ENCODE measurements around the gene VPS37D. TPM values are rescaled to one million over a fixed set of nuclear protein-coding genes. Genes with fewer than 3 reads are reported as not detected.
A peak's percentile ranks its signal among the peaks of the same experiment; 100 is the strongest.
"Not testable (repeated sequence)": the region's sequence is repeated elsewhere in the genome, so short reads cannot be mapped to it uniquely, and the experiment has no call there.

The VPS37D gene
- polyA plus RNA-seq, 3 donors: not detected

- intact Hi-C loops (cut with micrococcal nuclease): loop anchor here (5.0 to 10.0 kb wide), 2 partner anchors 33 to 135 kb away; partner anchors contain the start of gene BAZ1B (in 1 of the 2)
- TF ChIP-seq CTCF (IDR thresholded peaks at IDR 0.05): no peak
- Mint-ChIP-seq H3K27ac (no peak overlapping the region), H3K4me1 (no peaks in the 10 kb centered on the region), H3K27me3 (ENCODE audit: low read depth in 3 of 3) (peaks cover 48 to 56% (median 48%) of the 10 kb centered on the region in 3 donors), H3K9me3 (peaks cover 4 to 22% (median 15%) of the 10 kb centered on the region in 7 donors), H3K36me3 (peaks cover 0 to 3% of the 10 kb centered on the region in 2 donors), H3K4me3 (no peak overlapping the region)
- no peaks in the 10 kb centered on the region for H3K4me1 ChIP-seq (ENCODE audit: control insufficient read depth in 1 of 2, insufficient read depth in 2 of 2, low read length in 2 of 2)
- no peak overlapping the region for H3K27ac ChIP-seq (ENCODE audit: low read depth in 1 of 2, low read length in 2 of 2)
- H3K79me2 ChIP-seq (ENCODE audit: insufficient read depth, low read length): no peaks in the 10 kb centered on the region
- H3K36me3 ChIP-seq (replicated peaks in 1 of 2; ENCODE audit: control insufficient read depth in 1 of 2, insufficient read depth in 2 of 2, low read length in 2 of 2): no peaks in the 10 kb centered on the region
- peaks cover 0 to 8% of the 10 kb centered on the region in 2 donors for H3K9me3 ChIP-seq (replicated peaks in 1 of 2; ENCODE audit: control insufficient read depth in 1 of 2, insufficient read depth in 1 of 2, low read length in 2 of 2)
- H4K20me1 ChIP-seq (ENCODE audit: insufficient read depth, low read length): no peaks in the 10 kb centered on the region
- H3K4me2 ChIP-seq (replicated peaks; ENCODE audit: extremely low read depth, low read length, poor library complexity, severe bottlenecking): no peak overlapping the region
- no peak overlapping the region for H3K4me3 ChIP-seq (replicated peaks in 1 of 3; ENCODE audit: low read depth in 2 of 3, low read length in 3 of 3)
- H3K27me3 ChIP-seq (ENCODE audit: control insufficient read depth in 2 of 2, insufficient read depth in 2 of 2, low read length in 2 of 2): peaks cover 0 to 4% of the 10 kb centered on the region in 2 donors
- no peak overlapping the region for H3K9ac ChIP-seq (ENCODE audit: insufficient read depth, low read length, poor library complexity, severe bottlenecking)
- 73% methylated on average over 6 of the region's 8 CpGs for WGBS (ENCODE audit: insufficient coverage)
- no peak overlapping the region for H2AFZ ChIP-seq (ENCODE audit: insufficient read depth, low read depth, low read length, poor library complexity, severe bottlenecking)
- DNase-seq: no peak
Observed at GRCh38 chr7:73659983-73660382, 7.6 kb upstream of the VPS37D start.

GRCh38 chr7:73660594-73660993, 7.0 kb upstream of the VPS37D start:
- H3K4me3 Mint-ChIP-seq; H3K27ac ChIP-seq (ENCODE audit: low read depth in 1 of 2, low read length in 2 of 2); H3K9ac ChIP-seq (ENCODE audit: insufficient read depth, low read length, poor library complexity, severe bottlenecking); H3K4me3 ChIP-seq (replicated peaks in 1 of 3; ENCODE audit: low read depth in 2 of 3, low read length in 3 of 3); H3K4me1 ChIP-seq (ENCODE audit: control insufficient read depth in 1 of 2, insufficient read depth in 2 of 2, low read length in 2 of 2); H3K4me2 ChIP-seq (replicated peaks; ENCODE audit: extremely low read depth, low read length, poor library complexity, severe bottlenecking); H3K36me3 ChIP-seq (replicated peaks in 1 of 2; ENCODE audit: control insufficient read depth in 1 of 2, insufficient read depth in 2 of 2, low read length in 2 of 2); H3K9me3 ChIP-seq (replicated peaks in 1 of 2; ENCODE audit: control insufficient read depth in 1 of 2, insufficient read depth in 1 of 2, low read length in 2 of 2); DNase-seq; H3K4me1 Mint-ChIP-seq; H2AFZ ChIP-seq (ENCODE audit: insufficient read depth, low read depth, low read length, poor library complexity, severe bottlenecking); H3K79me2 ChIP-seq (ENCODE audit: insufficient read depth, low read length); H3K36me3 Mint-ChIP-seq; H4K20me1 ChIP-seq (ENCODE audit: insufficient read depth, low read length): not testable (repeated sequence)
- H3K27ac Mint-ChIP-seq: peak overlapping the region in 2 of 7 donors; percentile 11 to 14
- WGBS (ENCODE audit: insufficient coverage): 100% methylated on average over 2 of the region's 4 CpGs
- peaks cover 48 to 58% (median 49%) of the 10 kb centered on the region in 3 donors for H3K27me3 Mint-ChIP-seq (ENCODE audit: low read depth in 3 of 3)
- H3K9me3 Mint-ChIP-seq: peaks cover 4 to 27% (median 13%) of the 10 kb centered on the region in 7 donors
- intact Hi-C loops (cut with micrococcal nuclease): loop anchor here (5.0 to 10.0 kb wide), 2 partner anchors 33 to 136 kb away; partner anchors contain the start of gene BAZ1B (in 1 of the 2)
- H3K27me3 ChIP-seq (ENCODE audit: control insufficient read depth in 2 of 2, insufficient read depth in 2 of 2, low read length in 2 of 2): peaks cover 0 to 10% of the 10 kb centered on the region in 2 donors

Measured in CD14-positive monocyte (primary cell).